Stomach (tissue), 9 donors: ENCODE measurements around the gene PGC. TPM values are rescaled to one million over a fixed set of nuclear protein-coding genes. Genes with fewer than 3 reads are reported as not detected.

ENCODE experiments used
- DNase-seq, 2 donors: peaks; one replicate each; pipeline versions ENCODE4 v3.0.0 to v3.0.0-alpha.2; 2013 to 2019
- H3K27ac ChIP-seq, 5 donors: fragments of 200-600 bp in 4 of 5; sonication (generic) in 4 of 5; one replicate each; pipeline ENCODE4 v1.5.1; 2013 to 2019; ENCODE audit warnings: mild to moderate bottlenecking in 1 of 5, moderate library complexity in 1 of 5
- H3K27me3 ChIP-seq, 3 donors: fragments of 200-600 bp; sonication (generic); one replicate each; pipeline ENCODE4 v1.5.1; 2017 to 2019; ENCODE audit warnings: mixed run types in 1 of 3
- H3K36me3 ChIP-seq, 4 donors: fragments of 200-600 bp; sonication (generic); 1 replicate in 3 of 4; 2 replicates in 1 of 4; pipeline ENCODE4 v1.5.1; 2016 to 2019
- H3K4me1 ChIP-seq, 4 donors: fragments of 200-600 bp; sonication (generic); one replicate each; pipeline ENCODE4 v1.5.1; 2016 to 2019
- H3K4me3 ChIP-seq, 4 donors: fragments of 200-600 bp; sonication (generic) in 3 of 4; one replicate each; pipeline ENCODE4 v1.5.1; 2016 to 2019; ENCODE audit warnings: mild to moderate bottlenecking in 1 of 4
- H3K9me3 ChIP-seq, 4 donors: fragments of 200-600 bp; sonication (generic); one replicate each; pipeline ENCODE4 v1.5.1; 2016 to 2019
- CTCF ChIP-seq, 7 experiments: fragments of 450-650 bp in 4 of 7; fragments of 200-600 bp in 3 of 7; sonication (generic) in 3 of 7; IDR thresholded peaks; one replicate each; pipeline ENCODE4 v1.5.1; 2016 to 2019; ENCODE audit warnings: antibody characterized with exemption in 7 of 7, control low read depth in 2 of 7, mild to moderate bottlenecking in 1 of 7
- EP300 ChIP-seq: sonication (generic); formaldehyde crosslinking; IDR thresholded peaks from one replicate; pipeline ENCODE4 v1.6.1; 2017; ENCODE audit warnings: antibody characterized with exemption
- POLR2A ChIP-seq, 4 donors: fragments of 450-650 bp; IDR thresholded peaks; one replicate each; pipeline ENCODE4 v1.6.1; 2016; ENCODE audit warnings: antibody characterized with exemption in 4 of 4, control low read depth in 2 of 4, mild to moderate bottlenecking in 1 of 4, moderate library complexity in 1 of 4
- POLR2AphosphoS5 ChIP-seq, 3 donors: sonication (generic); formaldehyde crosslinking; IDR thresholded peaks; one replicate each; pipeline ENCODE4 v1.6.1; 2016; ENCODE audit warnings: antibody characterized with exemption in 3 of 3
- WGBS, 5 donors: extraction: QIAGEN DNeasy Blood & Tissue Kit in 3 of 5; methylation state at CpG; one replicate each; pipeline versions ENCODE4 v1.1.5 to v1.1.7; 2013 to 2018; 5-methylcytosine and 5-hydroxymethylcytosine counted together
- intact Hi-C: fragments of 100-400 bp; cut with DNase I; formaldehyde crosslinking; loops from one replicate; pipeline ENCODE4 v1.15.1; 2023; ENCODE audit warnings: low total_unique reads
- polyA plus RNA-seq, 3 donors: library from polyadenylated mRNA; stranded (reverse); fragments of 200-250 nt; gene quantifications; one replicate each; pipeline ENCODE4 v1.2.3, GENCODE V29; 2013
- total RNA-seq, 5 donors: library from RNA; depleted of rRNA; stranded (reverse); fragments of >200 nt; gene quantifications; one replicate each; pipeline versions ENCODE4 v1.1.0 to v1.2.3, GENCODE V29; 2014 to 2016
- donor health status: healthy with polysubstance abuse.
- donor health status: Bipolar disorder and iron deficiency.
- donor health status: healthy.

PGC gene
- total and polyA plus RNA-seq, 8 donors: 101 to 48,206 (median 8,210) TPM

GRCh38 chr6:41716516-41717391, 30.4 kb downstream of the PGC start:
- TF ChIP-seq POLR2AphosphoS5 (IDR thresholded peaks at IDR 0.05) (no peak), CTCF (IDR thresholded peaks at IDR 0.05) (no peak), POLR2A (IDR thresholded peaks at IDR 0.05) (no peak), EP300 (no peak)
- no peak for DNase-seq
- H3K27ac ChIP-seq: peak overlapping the region in 1 of 5 donors; percentile 33
- H3K4me3 ChIP-seq: no peak overlapping the region
- intact Hi-C loops: no loop called here
- 77 to 92% (median 90%) methylated on average over 8 to 11 of the region's 11 CpGs for WGBS, 5 donors
- H3K36me3 ChIP-seq: no peaks in the 10 kb centered on the region
- no peaks in the 10 kb centered on the region for H3K27me3 ChIP-seq
- no peaks in the 10 kb centered on the region for H3K9me3 ChIP-seq
- peaks cover 42 to 86% (median 64%) of the 10 kb centered on the region in 4 donors for H3K4me1 ChIP-seq

GRCh38 chr6:41715795-41716515, 31.2 kb downstream of the PGC start:
- H3K9me3 ChIP-seq: no peaks in the 10 kb centered on the region
- peaks cover 45 to 88% (median 70%) of the 10 kb centered on the region in 4 donors for H3K4me1 ChIP-seq
- intact Hi-C loops: no loop called here
- DNase-seq: no peak
- H3K27me3 ChIP-seq: no peaks in the 10 kb centered on the region
- no peak overlapping the region for H3K4me3 ChIP-seq
- WGBS, 5 donors: 83 to 90% (median 86%) methylated on average over 5 of the region's 5 CpGs
- no peaks in the 10 kb centered on the region for H3K36me3 ChIP-seq
- no peak overlapping the region for H3K27ac ChIP-seq
- no peak for TF ChIP-seq EP300
- TF ChIP-seq POLR2AphosphoS5 (IDR thresholded peaks at IDR 0.05): no peak
- no peak for TF ChIP-seq CTCF (IDR thresholded peaks at IDR 0.05)
- no peak for TF ChIP-seq POLR2A (IDR thresholded peaks at IDR 0.05)

- Histone ChIP-seq H3K27ac (peak overlapping the region in 4 of 5 donors; percentile 5 to 86 (median 48)), H3K4me1 (peaks cover 45 to 86% (median 67%) of the 10 kb centered on the region in 4 donors), H3K27me3 (no peaks in the 10 kb centered on the region), H3K36me3 (no peaks in the 10 kb centered on the region), H3K4me3 (no peak overlapping the region), H3K9me3 (no peaks in the 10 kb centered on the region)
- intact Hi-C loops: no loop called here
- DNase-seq: no peak
- 79 to 89% (median 83%) methylated on average over 9 to 14 of the region's 14 CpGs for WGBS, 5 donors
- TF ChIP-seq POLR2AphosphoS5 (IDR thresholded peaks at IDR 0.05) (no peak), CTCF (IDR thresholded peaks at IDR 0.05) (no peak), POLR2A (IDR thresholded peaks at IDR 0.05) (no peak), EP300 (no peak)
Measured at GRCh38 chr6:41714556-41715273, 32.5 kb downstream of the PGC start.
